CD14-positive monocyte (primary cell): ENCODE data around the gene CASP12. TPM values are rescaled to one million over a fixed set of nuclear protein-coding genes. Genes with fewer than 3 reads are reported as not detected.

Experiments used
- DNase-seq, 3 donors: peaks; one replicate each; pipeline ENCODE4 v3.0.0-alpha.2; 2011 to 2022
- H2AFZ ChIP-seq: 2 replicates; pipeline ENCODE4 v1.6.0; 2012; ENCODE audit warnings: mild to moderate bottlenecking, low read depth, low read length, inconsistent platforms; ENCODE audit not compliant: insufficient read depth, poor library complexity, severe bottlenecking
- H3K27ac ChIP-seq, 2 donors: 1 replicate in 1 of 2; 2 replicates in 1 of 2; pipeline ENCODE4 v1.5.1; 2012 to 2013; ENCODE audit warnings: low read length in 2 of 2, control low read depth in 1 of 2, inconsistent platforms in 1 of 2, low read depth in 1 of 2, mild to moderate bottlenecking in 1 of 2
- H3K27me3 ChIP-seq, 2 donors: one replicate each; pipeline versions ENCODE4 v1.6.0 to v1.6.1; 2011 to 2013; ENCODE audit warnings: low read length in 2 of 2; ENCODE audit not compliant: control insufficient read depth in 2 of 2, insufficient read depth in 2 of 2
- H3K36me3 ChIP-seq, 2 donors: replicated peaks in 1 of 2; 1 replicate in 1 of 2; 2 replicates in 1 of 2; pipeline versions ENCODE4 v1.5.1 to v1.6.1; 2012 to 2013; ENCODE audit warnings: low read length in 2 of 2, control low read depth in 1 of 2, inconsistent platforms in 1 of 2, mild to moderate bottlenecking in 1 of 2; ENCODE audit not compliant: insufficient read depth in 2 of 2, control insufficient read depth in 1 of 2
- H3K4me1 ChIP-seq, 2 donors: 1 replicate in 1 of 2; 2 replicates in 1 of 2; pipeline versions ENCODE4 v1.5.1 to v1.6.1; 2012 to 2013; ENCODE audit warnings: low read length in 2 of 2, control low read depth in 1 of 2, inconsistent platforms in 1 of 2, mild to moderate bottlenecking in 1 of 2, moderate library complexity in 1 of 2; ENCODE audit not compliant: insufficient read depth in 2 of 2, control insufficient read depth in 1 of 2
- H3K4me2 ChIP-seq: replicated peaks from 2 replicates; pipeline ENCODE3; 2012; ENCODE audit warnings: low read length, moderate library complexity, mild to moderate bottlenecking; ENCODE audit not compliant: poor library complexity, severe bottlenecking; ENCODE audit errors: extremely low read depth
- H3K4me3 ChIP-seq, 3 experiments: fragments of 200-600 bp in 1 of 3; sonication (generic) in 1 of 3; replicated peaks in 1 of 3; 1 replicate in 2 of 3; 2 replicates in 1 of 3; pipeline ENCODE4 v1.5.1; 2011 to 2013; ENCODE audit warnings: low read length in 3 of 3, mild to moderate bottlenecking in 3 of 3, control low read depth in 2 of 3, low read depth in 2 of 3, inconsistent platforms in 1 of 3, moderate library complexity in 1 of 3
- H3K79me2 ChIP-seq: 2 replicates; pipeline ENCODE4 v1.6.0; 2012; ENCODE audit warnings: mild to moderate bottlenecking, control low read depth, inconsistent platforms, low read length, moderate library complexity; ENCODE audit not compliant: insufficient read depth
- H3K9ac ChIP-seq: 2 replicates; pipeline ENCODE4 v1.6.0; 2017; ENCODE audit warnings: low read length, mild to moderate bottlenecking; ENCODE audit not compliant: insufficient read depth, poor library complexity, severe bottlenecking
- H3K9me3 ChIP-seq, 2 donors: replicated peaks in 1 of 2; 1 replicate in 1 of 2; 2 replicates in 1 of 2; pipeline versions ENCODE4 v1.5.1 to v1.6.1; 2012 to 2013; ENCODE audit warnings: low read length in 2 of 2, control low read depth in 1 of 2; ENCODE audit not compliant: control insufficient read depth in 1 of 2, insufficient read depth in 1 of 2
- H4K20me1 ChIP-seq: 2 replicates; pipeline ENCODE4 v1.6.0; 2012; ENCODE audit warnings: mild to moderate bottlenecking, low read length, control low read depth, moderate library complexity; ENCODE audit not compliant: insufficient read depth
- H3K27ac Mint-ChIP-seq, 7 donors: one replicate each; pipeline ENCODE4 v1.8.0; 2020; ENCODE audit warnings: mild to moderate bottlenecking in 7 of 7, mixed read lengths in 7 of 7, moderate library complexity in 6 of 7, inconsistent platforms in 2 of 7
- H3K27me3 Mint-ChIP-seq, 3 donors: one replicate each; pipeline ENCODE4 v1.8.0; 2021 to 2022; ENCODE audit warnings: low read depth in 3 of 3, mild to moderate bottlenecking in 3 of 3, mixed read lengths in 3 of 3, moderate library complexity in 3 of 3, inconsistent platforms in 1 of 3
- H3K36me3 Mint-ChIP-seq, 2 donors: one replicate each; pipeline ENCODE4 v1.8.0; 2020; ENCODE audit warnings: mixed read lengths in 2 of 2, inconsistent platforms in 1 of 2, mild to moderate bottlenecking in 1 of 2
- H3K4me1 Mint-ChIP-seq: one replicate; pipeline ENCODE4 v1.8.0; 2020; ENCODE audit warnings: mild to moderate bottlenecking, mixed read lengths
- H3K4me3 Mint-ChIP-seq, 2 donors: one replicate each; pipeline ENCODE4 v1.8.0; 2020; ENCODE audit warnings: mild to moderate bottlenecking in 2 of 2, mixed read lengths in 2 of 2, moderate library complexity in 1 of 2
- H3K9me3 Mint-ChIP-seq, 7 donors: one replicate each; pipeline ENCODE4 v1.8.0; 2020 to 2022; ENCODE audit warnings: mixed read lengths in 7 of 7, mild to moderate bottlenecking in 6 of 7, moderate library complexity in 6 of 7, inconsistent platforms in 2 of 7
- WGBS: methylation state at CpG from one replicate; pipeline ENCODE4 v1.1.5; 2013; ENCODE audit warnings: missing lambda C conversion rate; ENCODE audit not compliant: insufficient coverage; 5-methylcytosine and 5-hydroxymethylcytosine counted together
- intact Hi-C, 2 donors: fragments of 100-400 bp; cut with micrococcal nuclease; formaldehyde crosslinking; loops; one replicate each; pipeline versions ENCODE4 v1.15.0 to v1.15.1; 2023
- polyA plus RNA-seq, 3 donors: library from polyadenylated mRNA; depleted of rRNA in 1 of 3; unstranded in 2 of 3; stranded (reverse) in 1 of 3; fragments of 300-500 nt in 2 of 3; fragments of >200 nt in 1 of 3; fragmentation: Illumina TruSeq in 2 of 3; gene quantifications; 1 replicate in 2 of 3; 2 replicates in 1 of 3; pipeline ENCODE4 v1.2.3, GENCODE V29; 2012 to 2021
- TF ChIP-seq, protein P1 (sequence below): fragments of 200-600 bp; IDR thresholded peaks from one replicate; pipeline ENCODE4 v1.8.0; 2022; ENCODE audit warnings: antibody characterized with exemption, mild to moderate bottlenecking

Gene CASP12
- polyA plus RNA-seq, 3 donors = not detected

DNA sequence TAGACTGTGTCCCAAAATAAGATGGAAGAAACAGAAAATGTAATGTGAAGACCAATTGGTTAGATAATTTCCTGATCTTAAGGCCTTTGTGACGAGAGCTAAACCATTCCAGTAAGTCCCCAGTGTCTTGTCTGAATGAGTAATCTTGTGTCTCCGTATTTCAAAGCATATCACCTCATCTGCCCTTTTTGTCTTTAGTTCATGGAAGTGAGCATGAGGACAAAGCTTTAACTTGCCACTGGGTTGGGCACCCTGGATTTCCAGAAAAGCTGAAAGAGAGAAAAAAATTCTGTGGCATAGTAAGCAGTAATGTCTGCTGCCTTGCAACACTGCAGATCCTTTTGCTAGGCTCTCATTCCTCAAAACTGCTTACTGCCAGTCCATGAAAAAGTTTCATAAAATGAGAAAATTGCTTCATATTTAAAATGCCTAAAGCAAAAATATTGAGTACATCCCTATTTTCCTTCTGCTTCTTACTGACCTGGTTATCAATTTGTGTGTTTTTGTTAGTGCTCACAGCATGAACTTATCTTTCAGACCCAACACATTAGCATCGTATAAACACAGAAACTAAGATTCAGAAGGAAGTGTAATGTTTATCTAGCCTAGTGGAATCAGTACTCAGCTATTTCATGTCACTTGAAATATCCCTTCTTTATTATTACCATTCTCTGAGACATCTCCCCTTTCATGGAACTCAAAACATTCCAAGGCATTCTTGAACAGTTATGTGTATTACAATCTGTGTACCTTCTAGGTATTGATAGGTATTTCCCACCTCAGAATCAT, 5.3 kb downstream of the CASP12 start:
- no CpG with 5 or more reads among the region's 3 CpGs for WGBS
- Mint-ChIP-seq H3K9me3 (no peaks in the 10 kb centered on the region), H3K4me1 (peaks cover 1% of the 10 kb centered on the region), H3K27ac (no peak overlapping the region), H3K36me3 (no peaks in the 10 kb centered on the region), H3K27me3 (no peaks in the 10 kb centered on the region), H3K4me3 (no peak overlapping the region)
- Histone ChIP-seq H3K4me2 (no peak overlapping the region), H3K36me3 (no peaks in the 10 kb centered on the region), H3K4me3 (no peak overlapping the region), H3K9ac (no peak overlapping the region), H4K20me1 (no peaks in the 10 kb centered on the region), H3K4me1 (no peaks in the 10 kb centered on the region), H3K79me2 (no peaks in the 10 kb centered on the region), H3K27ac (no peak overlapping the region), H2AFZ (no peak overlapping the region), H3K9me3 (no peaks in the 10 kb centered on the region), H3K27me3 (no peaks in the 10 kb centered on the region)
- intact Hi-C loops = no loop called here
- TF ChIP-seq, protein P1, sequence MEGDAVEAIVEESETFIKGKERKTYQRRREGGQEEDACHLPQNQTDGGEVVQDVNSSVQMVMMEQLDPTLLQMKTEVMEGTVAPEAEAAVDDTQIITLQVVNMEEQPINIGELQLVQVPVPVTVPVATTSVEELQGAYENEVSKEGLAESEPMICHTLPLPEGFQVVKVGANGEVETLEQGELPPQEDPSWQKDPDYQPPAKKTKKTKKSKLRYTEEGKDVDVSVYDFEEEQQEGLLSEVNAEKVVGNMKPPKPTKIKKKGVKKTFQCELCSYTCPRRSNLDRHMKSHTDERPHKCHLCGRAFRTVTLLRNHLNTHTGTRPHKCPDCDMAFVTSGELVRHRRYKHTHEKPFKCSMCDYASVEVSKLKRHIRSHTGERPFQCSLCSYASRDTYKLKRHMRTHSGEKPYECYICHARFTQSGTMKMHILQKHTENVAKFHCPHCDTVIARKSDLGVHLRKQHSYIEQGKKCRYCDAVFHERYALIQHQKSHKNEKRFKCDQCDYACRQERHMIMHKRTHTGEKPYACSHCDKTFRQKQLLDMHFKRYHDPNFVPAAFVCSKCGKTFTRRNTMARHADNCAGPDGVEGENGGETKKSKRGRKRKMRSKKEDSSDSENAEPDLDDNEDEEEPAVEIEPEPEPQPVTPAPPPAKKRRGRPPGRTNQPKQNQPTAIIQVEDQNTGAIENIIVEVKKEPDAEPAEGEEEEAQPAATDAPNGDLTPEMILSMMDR = no peak
- DNase-seq = no peak

DNA sequence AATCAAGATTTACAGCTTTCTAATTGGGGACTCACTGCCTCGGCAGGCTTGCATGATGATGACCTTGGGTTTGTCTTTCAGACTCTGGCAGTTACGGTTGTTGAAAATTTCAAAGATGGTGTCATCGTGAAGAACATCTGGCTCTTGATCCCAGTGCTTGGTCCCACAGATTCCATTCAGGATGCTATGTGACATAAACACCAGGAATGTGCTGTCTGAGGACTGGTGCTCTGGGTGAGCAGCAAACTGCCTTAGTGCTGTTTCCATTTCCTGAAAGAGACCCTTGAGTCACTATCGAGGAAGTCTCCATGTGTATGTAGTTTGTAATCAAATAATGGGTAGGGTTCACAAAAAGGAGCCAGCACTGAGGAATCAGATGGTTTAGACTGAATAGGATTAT, 7.1 kb downstream of the CASP12 start:
- no peak overlapping the region for H2AFZ ChIP-seq
- H3K4me2 ChIP-seq = no peak overlapping the region
- no peak overlapping the region for H3K9ac ChIP-seq
- no peaks in the 10 kb centered on the region for H3K4me1 Mint-ChIP-seq
- no peaks in the 10 kb centered on the region for H3K27me3 ChIP-seq
- no peak overlapping the region for H3K4me3 Mint-ChIP-seq
- TF ChIP-seq, protein P1 = no peak
- H3K4me3 ChIP-seq = no peak overlapping the region
- no peaks in the 10 kb centered on the region for H3K27me3 Mint-ChIP-seq
- intact Hi-C loops = no loop called here
- H3K9me3 Mint-ChIP-seq = no peaks in the 10 kb centered on the region
- 100% methylated on average over 4 of the region's 4 CpGs for WGBS
- H3K36me3 ChIP-seq = no peaks in the 10 kb centered on the region
- no peaks in the 10 kb centered on the region for H4K20me1 ChIP-seq
- H3K79me2 ChIP-seq = no peaks in the 10 kb centered on the region
- no peak overlapping the region for H3K27ac Mint-ChIP-seq
- no peaks in the 10 kb centered on the region for H3K36me3 Mint-ChIP-seq
- no peaks in the 10 kb centered on the region for H3K4me1 ChIP-seq
- no peak for DNase-seq
- H3K9me3 ChIP-seq = no peaks in the 10 kb centered on the region
- no peak overlapping the region for H3K27ac ChIP-seq
